ENCODE measurements around the gene MMUT.

DNA sequence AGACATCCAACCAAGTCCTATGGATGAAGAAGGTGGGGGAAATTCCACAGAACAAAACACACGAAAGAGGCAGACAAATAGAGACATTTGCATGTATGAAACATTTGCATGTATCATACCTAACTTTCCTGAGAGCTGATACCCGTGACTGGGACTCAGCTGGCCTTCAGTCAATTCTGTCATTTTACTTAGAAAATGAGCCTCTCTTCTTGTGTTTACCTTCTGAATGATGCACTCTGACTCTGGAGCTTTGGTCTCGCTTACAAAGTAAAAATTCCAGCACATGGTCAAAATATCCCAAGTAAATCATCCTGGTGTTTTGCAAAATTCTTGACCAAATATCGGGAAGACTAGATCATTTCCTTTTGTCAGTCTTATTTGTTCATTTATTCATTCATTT, 46.9 kb downstream of the MMUT start:
- TF ChIP-seq, protein P1, sequence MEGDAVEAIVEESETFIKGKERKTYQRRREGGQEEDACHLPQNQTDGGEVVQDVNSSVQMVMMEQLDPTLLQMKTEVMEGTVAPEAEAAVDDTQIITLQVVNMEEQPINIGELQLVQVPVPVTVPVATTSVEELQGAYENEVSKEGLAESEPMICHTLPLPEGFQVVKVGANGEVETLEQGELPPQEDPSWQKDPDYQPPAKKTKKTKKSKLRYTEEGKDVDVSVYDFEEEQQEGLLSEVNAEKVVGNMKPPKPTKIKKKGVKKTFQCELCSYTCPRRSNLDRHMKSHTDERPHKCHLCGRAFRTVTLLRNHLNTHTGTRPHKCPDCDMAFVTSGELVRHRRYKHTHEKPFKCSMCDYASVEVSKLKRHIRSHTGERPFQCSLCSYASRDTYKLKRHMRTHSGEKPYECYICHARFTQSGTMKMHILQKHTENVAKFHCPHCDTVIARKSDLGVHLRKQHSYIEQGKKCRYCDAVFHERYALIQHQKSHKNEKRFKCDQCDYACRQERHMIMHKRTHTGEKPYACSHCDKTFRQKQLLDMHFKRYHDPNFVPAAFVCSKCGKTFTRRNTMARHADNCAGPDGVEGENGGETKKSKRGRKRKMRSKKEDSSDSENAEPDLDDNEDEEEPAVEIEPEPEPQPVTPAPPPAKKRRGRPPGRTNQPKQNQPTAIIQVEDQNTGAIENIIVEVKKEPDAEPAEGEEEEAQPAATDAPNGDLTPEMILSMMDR (conservative IDR thresholded peaks at IDR 0.05; ENCODE audit: low read depth, low read length) = no peak
- no peak for TF ChIP-seq EZH2 (IDR thresholded peaks at IDR 0.05; ENCODE audit: borderline replicate concordance, low read depth, low read length, poor library complexity, severe bottlenecking)

All from A673 (cell line).